ENCODE measurements around the gene HIP1.
"Not testable (repeated sequence)": the region's sequence is repeated elsewhere in the genome, so short reads cannot be mapped to it uniquely, and the experiment has no call there.

The HIP1 gene

DNA sequence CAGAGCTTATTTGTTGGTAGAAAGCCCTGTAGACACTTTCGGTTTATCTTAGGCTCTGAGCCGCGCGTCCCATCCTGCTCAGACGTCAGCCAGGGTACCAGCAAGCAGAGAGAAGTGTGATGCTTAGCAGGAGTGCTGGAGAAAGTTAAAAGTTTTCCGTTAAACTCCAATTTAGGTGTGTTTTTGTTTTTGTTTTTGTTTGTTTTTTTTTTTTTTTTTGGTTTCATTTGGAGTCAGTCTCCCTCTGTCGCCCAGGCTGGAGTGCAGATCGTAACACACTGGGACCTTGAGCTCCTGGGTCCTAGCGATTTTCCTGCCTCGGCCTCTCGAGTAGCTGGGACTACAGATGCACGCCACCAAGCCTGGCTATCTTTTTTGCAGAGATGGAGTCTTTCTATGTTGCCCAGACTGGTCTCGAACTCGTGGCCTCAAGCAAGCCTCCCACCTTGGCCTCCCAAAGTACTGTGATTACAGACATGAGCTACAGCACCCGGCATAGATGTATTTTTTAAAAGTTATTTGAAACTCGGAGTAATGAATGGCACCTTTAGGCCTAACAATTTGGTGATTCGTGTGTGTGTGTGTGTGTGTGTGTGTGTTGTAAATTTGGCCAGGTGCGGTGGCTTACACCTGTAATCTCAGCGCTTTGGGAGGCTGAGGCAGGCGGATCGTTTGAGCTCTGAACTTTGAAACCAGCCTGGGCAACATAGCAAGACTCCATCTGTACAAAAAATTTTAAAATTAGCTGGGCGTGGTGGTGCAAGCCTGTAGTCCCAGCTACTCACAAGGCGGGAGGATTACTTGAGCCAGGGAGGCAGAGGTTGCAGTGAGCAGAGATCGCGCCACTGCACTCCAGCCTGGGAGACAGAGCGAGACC is 1.3 kb upstream of the HIP1 start:
- in situ Hi-C loops (cut with MboI; ENCODE audit: low sequenced_read_pairs) = no loop called here

- in situ Hi-C loops (cut with MboI; ENCODE audit: low sequenced_read_pairs) = no loop called here
Measured at GRCh38 chr7:75738975-75739795, 444 bp upstream of the HIP1 start.

DNA sequence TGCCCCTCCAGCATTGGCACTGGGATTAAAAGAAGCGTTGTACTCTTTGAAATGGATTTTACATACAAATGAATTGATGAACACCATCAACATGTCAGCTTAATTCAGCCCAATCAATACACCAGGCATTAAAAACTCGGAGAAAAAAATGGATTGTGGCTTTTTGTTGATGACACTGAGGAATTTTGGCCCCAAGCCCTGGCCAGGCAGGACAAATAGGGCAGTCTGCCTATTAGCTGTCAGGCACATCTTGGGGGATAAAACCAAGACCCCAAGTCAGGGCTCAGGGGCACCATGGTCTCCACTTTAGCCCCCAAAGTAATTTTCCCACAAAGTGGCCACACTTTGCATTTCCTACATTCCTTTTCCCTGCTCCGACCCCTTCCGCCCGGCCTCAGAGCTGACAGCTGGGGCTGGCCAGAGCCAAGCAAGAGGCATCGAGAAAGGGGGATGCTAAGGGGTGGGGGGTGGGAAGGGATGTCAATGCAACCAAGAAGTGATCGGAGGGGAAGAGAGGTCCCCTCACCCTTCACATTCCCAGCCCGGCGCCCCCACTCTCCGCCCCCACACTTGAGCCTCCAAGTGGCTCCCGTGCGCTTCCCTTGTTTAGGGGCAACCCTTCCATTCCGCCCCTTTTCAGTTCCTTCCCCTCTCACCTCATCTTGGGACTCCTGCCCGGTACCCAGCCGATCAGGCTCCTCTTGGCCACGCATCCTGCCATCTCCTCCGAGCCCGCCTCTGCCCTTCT is 711 bp downstream of the HIP1 start:
- in situ Hi-C loops (cut with MboI; ENCODE audit: low sequenced_read_pairs) = no loop called here

GRCh38 chr7:75735581-75736350 is 3.0 kb downstream of the HIP1 start:
- in situ Hi-C loops (cut with MboI; ENCODE audit: low sequenced_read_pairs) = no loop called here

DNA sequence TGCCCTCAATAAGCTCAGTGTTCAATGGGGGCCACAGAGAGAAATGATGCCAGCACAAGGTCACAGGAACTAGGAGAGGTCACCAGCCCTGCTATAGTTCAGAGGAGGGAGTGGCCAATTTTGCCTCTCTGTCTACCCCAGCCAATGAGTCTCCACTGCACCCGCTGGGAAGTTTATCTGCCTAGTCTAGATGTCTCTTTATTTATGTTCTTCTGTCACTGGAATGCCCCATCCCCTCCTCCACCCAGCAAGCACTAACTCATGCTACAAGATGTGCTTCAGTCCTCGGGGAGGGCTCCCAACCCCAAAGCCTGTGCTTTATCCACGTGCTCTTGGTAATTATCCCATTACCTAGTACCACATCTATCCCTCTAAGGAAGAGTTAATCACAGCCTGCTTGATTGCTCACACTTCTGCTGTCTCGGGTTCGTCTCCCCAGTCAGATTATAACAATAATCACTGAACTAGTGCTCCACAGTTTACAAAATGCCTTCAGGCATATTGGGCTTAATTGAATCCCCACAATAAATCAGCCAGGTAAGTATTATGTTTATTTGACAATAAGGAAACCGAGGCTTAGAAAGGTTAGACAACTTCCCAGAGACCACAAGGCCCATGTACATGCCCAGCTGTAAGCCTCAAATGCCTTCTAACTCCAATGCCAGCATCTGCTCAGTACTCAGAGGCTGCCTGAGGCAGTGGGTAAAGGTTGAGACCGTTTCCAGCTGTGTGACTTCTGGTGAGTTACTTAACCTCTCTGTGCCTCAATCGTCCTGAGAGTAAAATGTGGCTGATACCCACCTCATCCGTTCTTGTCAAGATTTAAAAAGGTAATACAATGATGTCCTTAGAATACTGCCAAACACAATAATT is 3.9 kb downstream of the HIP1 start:
- in situ Hi-C loops (cut with MboI; ENCODE audit: low sequenced_read_pairs) = no loop called here

GRCh38 chr7:75732764-75733630 is 5.7 kb downstream of the HIP1 start:
- in situ Hi-C loops (cut with MboI; ENCODE audit: low sequenced_read_pairs) = no loop called here

DNA sequence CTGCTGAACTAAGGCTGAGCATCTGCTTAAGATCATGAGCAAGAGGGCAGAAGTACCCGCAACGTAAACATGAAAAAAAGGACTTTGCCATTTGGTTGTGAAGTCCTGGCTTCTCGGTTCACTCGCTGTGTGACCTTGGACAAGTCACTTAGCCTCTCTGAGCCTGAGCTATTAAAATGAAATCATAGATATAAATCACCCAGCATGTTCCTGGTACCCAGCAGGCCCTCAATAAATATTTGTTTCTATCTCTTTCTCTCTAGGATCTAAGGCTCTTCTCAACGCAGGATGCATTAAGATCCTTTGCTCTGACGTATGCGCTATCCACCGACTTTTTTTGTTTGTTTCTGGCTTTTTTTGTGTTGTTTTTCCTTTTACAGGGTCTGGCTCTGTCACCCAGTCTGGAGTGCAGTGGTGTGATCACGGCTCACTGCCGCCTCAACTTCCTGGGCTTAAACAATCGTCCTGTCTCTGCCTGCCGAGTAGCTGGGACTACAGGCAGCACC is 6.7 kb downstream of the HIP1 start:
- in situ Hi-C loops (cut with MboI; ENCODE audit: low sequenced_read_pairs) = no loop called here

GRCh38 chr7:75729851-75730274 is 8.9 kb downstream of the HIP1 start:
- in situ Hi-C loops (cut with MboI; ENCODE audit: low sequenced_read_pairs) = no loop called here

GRCh38 chr7:75727881-75728593 is 10.7 kb downstream of the HIP1 start:
- in situ Hi-C loops (cut with MboI; ENCODE audit: low sequenced_read_pairs) = no loop called here

DNA sequence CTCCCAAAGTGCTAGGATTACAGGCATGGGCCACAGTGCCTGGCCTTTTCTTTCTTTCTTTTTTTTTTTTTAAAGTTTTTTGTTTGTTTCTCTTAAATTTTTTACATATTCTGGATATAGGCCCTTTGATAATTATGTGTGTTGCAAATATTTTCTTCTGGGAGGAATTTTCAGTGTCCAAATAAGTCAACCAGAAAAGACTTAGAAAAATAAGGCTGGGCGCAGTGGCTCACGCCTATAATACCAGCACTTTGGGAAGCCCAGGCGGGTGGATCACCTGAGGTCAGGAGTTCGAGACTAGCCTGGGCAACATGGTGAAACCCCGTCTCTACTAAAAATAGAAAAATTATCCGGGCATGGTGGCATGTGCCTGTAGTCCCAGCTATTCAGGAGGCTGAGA is 11.4 kb downstream of the HIP1 start:
- in situ Hi-C loops (cut with MboI; ENCODE audit: low sequenced_read_pairs) = not testable (repeated sequence)

GRCh38 chr7:75725306-75725705 is 13.4 kb downstream of the HIP1 start:
- in situ Hi-C loops (cut with MboI; ENCODE audit: low sequenced_read_pairs) = no loop called here

- in situ Hi-C loops (cut with MboI; ENCODE audit: low sequenced_read_pairs) = no loop called here
Measured at GRCh38 chr7:75723444-75723843, 15.3 kb downstream of the HIP1 start.

DNA sequence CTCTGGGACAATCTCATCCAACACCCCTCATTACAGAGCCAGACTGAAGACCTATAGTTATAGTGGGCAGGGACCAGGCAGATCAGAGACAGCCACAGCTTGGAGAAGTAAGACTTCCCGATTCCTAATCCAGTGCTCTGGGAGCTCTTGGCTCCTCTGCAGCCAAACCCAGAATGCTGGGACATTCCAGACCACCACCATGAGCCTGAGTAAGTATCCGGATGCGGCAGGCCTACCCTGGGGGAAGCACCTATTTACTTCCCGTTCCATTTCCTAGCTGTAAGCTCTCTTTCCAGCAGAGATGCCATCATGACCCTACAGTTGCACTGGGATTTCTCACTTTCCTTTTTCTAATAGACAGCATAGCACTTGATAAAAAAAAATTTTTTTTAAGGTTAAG is 16.4 kb downstream of the HIP1 start:
- in situ Hi-C loops (cut with MboI; ENCODE audit: low sequenced_read_pairs) = no loop called here

- in situ Hi-C loops (cut with MboI; ENCODE audit: low sequenced_read_pairs) = not testable (repeated sequence)
Measured at GRCh38 chr7:75721922-75722321, 16.8 kb downstream of the HIP1 start.

GRCh38 chr7:75721426-75721825 is 17.3 kb downstream of the HIP1 start:
- in situ Hi-C loops (cut with MboI; ENCODE audit: low sequenced_read_pairs) = no loop called here

- in situ Hi-C loops (cut with MboI; ENCODE audit: low sequenced_read_pairs) = no loop called here
Measured at GRCh38 chr7:75719626-75720025, 19.1 kb downstream of the HIP1 start.

- in situ Hi-C loops (cut with MboI; ENCODE audit: low sequenced_read_pairs) = no loop called here
Measured at GRCh38 chr7:75718390-75719031, 20.2 kb downstream of the HIP1 start.

Measured in hTERT RPE-1 (cell line).